ENCODE results near the gene TRA2A.

The TRA2A gene

GRCh38 chr7:23477157-23477499, 54.7 kb downstream of the TRA2A start:
- TF ChIP-seq CTCF (conservative IDR thresholded peaks at IDR 0.05) (no peak), ZFX (IDR thresholded peaks at IDR 0.05) (no peak)
- no peak overlapping the region for H3K27ac ChIP-seq

- TF ChIP-seq CTCF (conservative IDR thresholded peaks at IDR 0.05) (no peak), ZFX (IDR thresholded peaks at IDR 0.05) (no peak)
- H3K27ac ChIP-seq = no peak overlapping the region
Observed at GRCh38 chr7:23476286-23477156, 55.3 kb downstream of the TRA2A start.

GRCh38 chr7:23475576-23475839, 56.3 kb downstream of the TRA2A start:
- TF ChIP-seq CTCF (conservative IDR thresholded peaks at IDR 0.05) (no peak), ZFX (IDR thresholded peaks at IDR 0.05) (no peak)

GRCh38 chr7:23474829-23475575, 56.8 kb downstream of the TRA2A start:
- peak overlapping the region; percentile 82 for H3K27ac ChIP-seq
- TF ChIP-seq ZFX (IDR thresholded peaks at IDR 0.05) (no peak), CTCF (conservative IDR thresholded peaks at IDR 0.05) (no peak)

More at GRCh38 chr7:23475576-23475839, 56.3 kb downstream of the TRA2A start:
- no peak overlapping the region for H3K27ac ChIP-seq

DNA sequence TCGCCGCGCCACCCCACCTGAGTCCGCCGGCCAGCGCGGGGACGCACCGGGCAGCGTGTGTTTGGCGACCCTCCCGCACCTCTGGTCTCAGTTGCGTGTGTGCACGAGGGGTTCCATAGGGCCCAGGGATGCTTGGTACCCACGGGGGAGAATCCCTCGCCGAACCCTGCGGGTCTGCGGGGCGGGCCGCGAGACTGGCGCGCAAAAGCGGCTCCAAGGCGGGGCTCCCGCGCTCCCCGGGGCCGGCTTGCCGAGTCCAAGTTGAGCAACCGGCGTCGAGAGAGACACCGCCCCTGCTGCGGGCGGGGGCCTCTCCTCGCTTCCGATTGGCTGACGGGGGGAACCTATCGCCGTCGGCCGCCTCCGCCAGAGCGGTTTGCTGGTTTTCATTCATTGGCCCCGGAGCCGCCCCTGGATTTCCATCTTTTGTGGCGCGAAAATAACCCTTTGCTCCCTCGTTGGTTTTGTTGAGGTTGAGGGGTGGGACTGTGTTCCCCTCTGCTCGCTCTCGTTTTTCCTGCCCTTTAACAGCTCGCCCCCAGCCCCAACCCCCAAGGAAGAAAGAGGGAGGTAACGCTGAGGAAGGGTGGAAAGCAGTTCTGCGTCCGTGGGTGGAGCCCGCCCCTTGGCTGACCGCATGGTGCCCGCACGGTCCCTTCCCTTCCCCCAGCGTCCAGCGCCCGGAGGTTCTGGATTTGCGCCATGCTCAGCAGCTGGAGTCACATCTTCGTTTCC, 57.5 kb downstream of the TRA2A start:
- peak overlapping the region; percentile 82 for H3K27ac ChIP-seq
- TF ChIP-seq ZFX (IDR thresholded peaks at IDR 0.05) (peak; percentile 20; the same call in 1 of the 2 replicates), CTCF (conservative IDR thresholded peaks at IDR 0.05) (no peak)

DNA sequence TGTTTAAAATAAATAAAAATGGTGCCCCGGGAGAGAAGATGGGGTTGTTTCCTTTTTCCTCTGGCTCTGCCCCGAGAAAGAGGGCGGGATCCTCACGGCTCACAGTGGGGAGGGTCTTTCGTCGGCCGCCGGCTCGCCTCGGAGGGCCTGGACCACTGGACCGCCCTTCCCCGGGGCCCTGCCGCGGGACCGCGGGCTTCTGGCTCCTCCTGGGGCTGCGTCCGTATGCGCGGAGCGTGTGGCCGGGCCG, 58.0 kb downstream of the TRA2A start:
- TF ChIP-seq ZFX (IDR thresholded peaks at IDR 0.05) (peak; percentile 63), CTCF (conservative IDR thresholded peaks at IDR 0.05) (no peak)
- peak overlapping the region; percentile 82 for H3K27ac ChIP-seq

Data from C4-2B (cell line).